Colonic mucosa (tissue), 4 donors: ENCODE results near the gene JPH4. TPM values are rescaled to one million over a fixed set of nuclear protein-coding genes. Genes with fewer than 3 reads are reported as not detected.

Source experiments
- DNase-seq: peaks from one replicate; pipeline ENCODE4 v3.0.0-alpha.2; 2020
- H3K27ac ChIP-seq: fragments of 200-600 bp; one replicate; pipeline ENCODE4 v1.8.0; 2021
- H3K27me3 ChIP-seq: fragments of 200-600 bp; one replicate; pipeline ENCODE4 v1.8.0; 2021
- H3K36me3 ChIP-seq: fragments of 200-600 bp; one replicate; pipeline ENCODE4 v1.8.0; 2021
- H3K4me1 ChIP-seq: fragments of 200-600 bp; one replicate; pipeline ENCODE4 v1.8.0; 2021; ENCODE audit warnings: mild to moderate bottlenecking
- H3K4me3 ChIP-seq: fragments of 200-600 bp; one replicate; pipeline ENCODE4 v1.8.0; 2021
- H3K9ac ChIP-seq, 2 donors: one replicate each; pipeline ENCODE4 v1.7.0; 2013; ENCODE audit warnings: control low read depth in 2 of 2, low read depth in 2 of 2, low read length in 2 of 2
- H3K9me3 ChIP-seq: fragments of 200-600 bp; one replicate; pipeline ENCODE4 v1.8.0; 2021
- CTCF ChIP-seq: fragments of 200-600 bp; IDR thresholded peaks from one replicate; pipeline ENCODE4 v1.8.0; 2022; ENCODE audit warnings: antibody characterized with exemption, mild to moderate bottlenecking
- intact Hi-C: fragments of 100-400 bp; cut with DNase I; formaldehyde crosslinking; loops from one replicate; pipeline ENCODE4 v1.14.1; 2022
- total RNA-seq, 2 donors: library from RNA; stranded (reverse); fragmentation: NEBNext Ultra II Directional in 1 of 2; extraction: Animal tissue kit (Norgen Biotek cat#: 25700) in 1 of 2; gene quantifications; one replicate each; pipeline ENCODE4 v1.2.1, GENCODE V29; 2021
- donor health status: healthy.
- donor health status: DM: no; HTN: no; CAD: no.
- donor health status: DM: no; HTN: no; CAD: no.

Gene JPH4
- total RNA-seq, 2 donors from 2014 or later: 0.30 to 0.58 TPM

- Histone ChIP-seq H3K9me3 (no peaks in the 10 kb centered on the region), H3K9ac (no peak overlapping the region), H3K4me3 (no peak overlapping the region), H3K4me1 (peaks cover 3% of the 10 kb centered on the region), H3K27me3 (peaks cover 27% of the 10 kb centered on the region), H3K27ac (no peak overlapping the region), H3K36me3 (no peaks in the 10 kb centered on the region)
- no peak for TF ChIP-seq CTCF
- intact Hi-C loops: no loop called here
- DNase-seq: peak; percentile 16
Measured at GRCh38 chr14:23577004-23577681, 1.4 kb downstream of the JPH4 start.

- TF ChIP-seq CTCF: no peak
- peaks cover 27% of the 10 kb centered on the region for H3K27me3 ChIP-seq
- DNase-seq: no peak
Measured at GRCh38 chr14:23573384-23574015, 5.1 kb downstream of the JPH4 start.

GRCh38 chr14:23572836-23573235, 5.8 kb downstream of the JPH4 start:
- H3K4me3 ChIP-seq: no peak overlapping the region
- H3K27me3 ChIP-seq: peaks cover 27% of the 10 kb centered on the region
- peaks cover 3% of the 10 kb centered on the region for H3K4me1 ChIP-seq
- no peak for TF ChIP-seq CTCF
- DNase-seq: peak; percentile 24
- no peak overlapping the region for H3K9ac ChIP-seq
- no peak overlapping the region for H3K27ac ChIP-seq
- intact Hi-C loops: no loop called here
- H3K36me3 ChIP-seq: no peaks in the 10 kb centered on the region
- no peaks in the 10 kb centered on the region for H3K9me3 ChIP-seq

More at GRCh38 chr14:23573384-23574015, 5.1 kb downstream of the JPH4 start:
- Histone ChIP-seq H3K27ac (no peak overlapping the region), H3K9ac (no peak overlapping the region), H3K36me3 (no peaks in the 10 kb centered on the region), H3K4me3 (no peak overlapping the region), H3K9me3 (no peaks in the 10 kb centered on the region), H3K4me1 (peaks cover 3% of the 10 kb centered on the region)
- intact Hi-C loops: no loop called here

GRCh38 chr14:23572524-23572828, 6.1 kb downstream of the JPH4 start:
- Histone ChIP-seq H3K4me1 (peaks cover 3% of the 10 kb centered on the region), H3K27me3 (peaks cover 24% of the 10 kb centered on the region), H3K36me3 (no peaks in the 10 kb centered on the region), H3K4me3 (no peak overlapping the region), H3K27ac (no peak overlapping the region), H3K9me3 (no peaks in the 10 kb centered on the region), H3K9ac (no peak overlapping the region)
- no peak for DNase-seq
- intact Hi-C loops: no loop called here
- no peak for TF ChIP-seq CTCF

- no peak for TF ChIP-seq CTCF
- Histone ChIP-seq H3K27me3 (peaks cover 19% of the 10 kb centered on the region), H3K27ac (no peak overlapping the region), H3K4me1 (peaks cover 2% of the 10 kb centered on the region), H3K4me3 (no peak overlapping the region), H3K36me3 (no peaks in the 10 kb centered on the region), H3K9ac (no peak overlapping the region), H3K9me3 (no peaks in the 10 kb centered on the region)
- intact Hi-C loops: no loop called here
- no peak for DNase-seq
Measured at GRCh38 chr14:23571701-23572523, 6.7 kb downstream of the JPH4 start.
